Esophagus muscularis mucosa (tissue), 4 donors: ENCODE measurements around the gene IPO4. TPM values are rescaled to one million over a fixed set of nuclear protein-coding genes. Genes with fewer than 3 reads are reported as not detected.

Experiments used
- DNase-seq: peaks from one replicate; pipeline ENCODE4 v3.0.0-alpha.2; 2017; ENCODE audit errors: extremely low spot score
- H3K27ac ChIP-seq, 4 donors: fragments of 200-600 bp; sonication (generic); replicated peaks in 1 of 4; 1 replicate in 3 of 4; 2 replicates in 1 of 4; pipeline ENCODE4 v1.5.1; 2016 to 2019; ENCODE audit warnings: mild to moderate bottlenecking in 1 of 4
- H3K27me3 ChIP-seq, 4 donors: fragments of 200-600 bp; sonication (generic); one replicate each; pipeline versions ENCODE4 v1.5.1 to v1.6.0; 2016 to 2019
- H3K36me3 ChIP-seq, 4 donors: fragments of 200-600 bp; sonication (generic); one replicate each; pipeline ENCODE4 v1.5.1; 2016 to 2019
- H3K4me1 ChIP-seq, 4 donors: fragments of 200-600 bp; sonication (generic); one replicate each; pipeline ENCODE4 v1.5.1; 2016 to 2019
- H3K4me3 ChIP-seq, 4 donors: fragments of 200-600 bp; sonication (generic); 1 replicate in 2 of 4; 2 replicates in 2 of 4; pipeline ENCODE4 v1.5.1; 2016 to 2019; ENCODE audit warnings: mild to moderate bottlenecking in 4 of 4, moderate library complexity in 1 of 4
- H3K9me3 ChIP-seq, 4 donors: fragments of 200-600 bp; sonication (generic); 1 replicate in 3 of 4; 2 replicates in 1 of 4; pipeline ENCODE4 v1.5.1; 2016 to 2019
- EP300 ChIP-seq: sonication (generic); formaldehyde crosslinking; IDR thresholded peaks from one replicate; pipeline ENCODE4 v1.6.1; 2017; ENCODE audit warnings: antibody characterized with exemption
- POLR2A ChIP-seq: fragments of 450-650 bp; IDR thresholded peaks from one replicate; pipeline ENCODE4 v1.6.1; 2017; ENCODE audit warnings: antibody characterized with exemption, moderate library complexity, mild to moderate bottlenecking, low read depth
- POLR2AphosphoS5 ChIP-seq, 2 donors: sonication (generic); formaldehyde crosslinking; IDR thresholded peaks; one replicate each; pipeline ENCODE4 v1.6.1; 2017; ENCODE audit warnings: antibody characterized with exemption in 2 of 2
- WGBS: methylation state at CpG from one replicate; pipeline ENCODE4 v1.1.5; 2018; 5-methylcytosine and 5-hydroxymethylcytosine counted together
- intact Hi-C: fragments of 100-400 bp; cut with DNase I; formaldehyde crosslinking; loops from one replicate; pipeline ENCODE4 v1.15.1; 2023
- total RNA-seq, 4 donors: library from RNA; depleted of rRNA; stranded (reverse); fragments of >200 nt; gene quantifications; one replicate each; pipeline versions ENCODE4 v1.1.0 to v1.2.1, GENCODE V29; 2016
- TF ChIP-seq, protein P1 (sequence below), 3 experiments: fragments of 200-600 bp in 2 of 3; fragments of 450-650 bp in 1 of 3; sonication (generic) in 2 of 3; IDR thresholded peaks; one replicate each; pipeline ENCODE4 v1.5.1; 2017 to 2019; ENCODE audit warnings: antibody characterized with exemption in 3 of 3, mild to moderate bottlenecking in 2 of 3, moderate library complexity in 1 of 3

Gene IPO4
- total RNA-seq, 4 donors from 2014 or later = 12.9 to 41.6 (median 25.2) TPM

- WGBS = under 1% methylated on average over 17 of the region's 75 CpGs
- no peaks in the 10 kb centered on the region for H3K27me3 ChIP-seq
- peaks cover 10 to 25% (median 24%) of the 10 kb centered on the region in 4 donors for H3K36me3 ChIP-seq
- peaks cover 53 to 63% (median 61%) of the 10 kb centered on the region in 4 donors for H3K4me1 ChIP-seq
- peak within 1 kb of the TSS; percentile 75 to 99 (median 94) for H3K4me3 ChIP-seq
- peak; percentile 97 for DNase-seq
- peak within 1 kb of the TSS; percentile 89 to 96 (median 92) for H3K27ac ChIP-seq
- TF ChIP-seq, protein P1, sequence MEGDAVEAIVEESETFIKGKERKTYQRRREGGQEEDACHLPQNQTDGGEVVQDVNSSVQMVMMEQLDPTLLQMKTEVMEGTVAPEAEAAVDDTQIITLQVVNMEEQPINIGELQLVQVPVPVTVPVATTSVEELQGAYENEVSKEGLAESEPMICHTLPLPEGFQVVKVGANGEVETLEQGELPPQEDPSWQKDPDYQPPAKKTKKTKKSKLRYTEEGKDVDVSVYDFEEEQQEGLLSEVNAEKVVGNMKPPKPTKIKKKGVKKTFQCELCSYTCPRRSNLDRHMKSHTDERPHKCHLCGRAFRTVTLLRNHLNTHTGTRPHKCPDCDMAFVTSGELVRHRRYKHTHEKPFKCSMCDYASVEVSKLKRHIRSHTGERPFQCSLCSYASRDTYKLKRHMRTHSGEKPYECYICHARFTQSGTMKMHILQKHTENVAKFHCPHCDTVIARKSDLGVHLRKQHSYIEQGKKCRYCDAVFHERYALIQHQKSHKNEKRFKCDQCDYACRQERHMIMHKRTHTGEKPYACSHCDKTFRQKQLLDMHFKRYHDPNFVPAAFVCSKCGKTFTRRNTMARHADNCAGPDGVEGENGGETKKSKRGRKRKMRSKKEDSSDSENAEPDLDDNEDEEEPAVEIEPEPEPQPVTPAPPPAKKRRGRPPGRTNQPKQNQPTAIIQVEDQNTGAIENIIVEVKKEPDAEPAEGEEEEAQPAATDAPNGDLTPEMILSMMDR (IDR thresholded peaks at IDR 0.05) = peak in 2 of 3 experiments; percentile 2 to 26
- TF ChIP-seq POLR2A (no peak), POLR2AphosphoS5 (IDR thresholded peaks at IDR 0.05) (peak; percentile 78 to 89)
- H3K9me3 ChIP-seq = no peaks in the 10 kb centered on the region
- intact Hi-C loops = loop anchor here (1.0 kb wide), 1 partner anchor 22 kb away; the partner anchor contains the start of genes DCAF11 and NRL
Observed at GRCh38 chr14:24135834-24136683, 52.6 kb downstream of the IPO4 start, which contains the start of gene PSME1. PSME1 (plus strand) TSS chr14:24136194; CDS start chr14:24136263, 69 bp downstream.

- no peaks in the 10 kb centered on the region for H3K9me3 ChIP-seq
- H3K27me3 ChIP-seq = no peaks in the 10 kb centered on the region
- peaks cover 10 to 25% (median 24%) of the 10 kb centered on the region in 4 donors for H3K36me3 ChIP-seq
- H3K27ac ChIP-seq = peak overlapping the region; percentile 89 to 96 (median 92)
- TF ChIP-seq, protein P1 (IDR thresholded peaks at IDR 0.05) = no peak
- TF ChIP-seq EP300 (no peak), POLR2AphosphoS5 (IDR thresholded peaks at IDR 0.05) (no peak), POLR2A (no peak)
- WGBS = 7% methylated on average over 9 of the region's 9 CpGs
- intact Hi-C loops = no loop called here
- DNase-seq = no peak
- H3K4me1 ChIP-seq = peaks cover 55 to 63% (median 57%) of the 10 kb centered on the region in 4 donors
- peak overlapping the region; percentile 75 to 99 (median 94) for H3K4me3 ChIP-seq
Observed at GRCh38 chr14:24135584-24135833, 53.1 kb downstream of the IPO4 start.

DNA sequence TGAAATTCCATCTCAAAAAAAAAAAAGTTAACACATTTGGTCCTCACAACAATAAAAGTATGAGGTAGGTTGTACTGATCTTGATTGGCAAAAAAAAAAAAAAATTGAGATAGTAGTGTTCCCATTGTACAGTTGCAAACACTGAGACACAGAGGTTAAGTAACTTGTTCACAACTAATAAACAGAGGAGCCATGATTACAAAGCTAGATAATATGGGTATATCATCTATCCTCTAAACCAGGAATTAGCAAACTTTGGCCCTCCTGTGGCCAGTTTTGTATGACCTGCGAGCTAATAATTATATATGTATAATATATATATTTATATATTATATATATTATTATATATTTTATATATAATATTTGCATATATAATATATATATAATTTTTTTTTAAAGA is 54.9 kb downstream of the IPO4 start:
- DNase-seq = no peak
- intact Hi-C loops = no loop called here
- H3K27me3 ChIP-seq = no peaks in the 10 kb centered on the region
- peaks cover 39 to 48% (median 41%) of the 10 kb centered on the region in 4 donors for H3K4me1 ChIP-seq
- H3K4me3 ChIP-seq = no peak overlapping the region
- H3K27ac ChIP-seq = no peak overlapping the region
- peaks cover 6 to 16% (median 15%) of the 10 kb centered on the region in 4 donors for H3K36me3 ChIP-seq
- H3K9me3 ChIP-seq = no peaks in the 10 kb centered on the region
- TF ChIP-seq POLR2AphosphoS5 (IDR thresholded peaks at IDR 0.05) (no peak), EP300 (no peak), POLR2A (no peak)
- TF ChIP-seq, protein P1 (IDR thresholded peaks at IDR 0.05) = no peak
- 96% methylated on average over 1 of the region's 1 CpG for WGBS

- peaks cover 0 to 8% (median 8%) of the 10 kb centered on the region in 4 donors for H3K36me3 ChIP-seq
- peaks cover 32 to 45% (median 38%) of the 10 kb centered on the region in 4 donors for H3K4me1 ChIP-seq
- 89% methylated on average over 2 of the region's 2 CpGs for WGBS
- intact Hi-C loops = no loop called here
- H3K4me3 ChIP-seq = no peak overlapping the region
- no peaks in the 10 kb centered on the region for H3K9me3 ChIP-seq
- H3K27me3 ChIP-seq = no peaks in the 10 kb centered on the region
- no peak overlapping the region for H3K27ac ChIP-seq
- DNase-seq = no peak
- TF ChIP-seq POLR2A (no peak), POLR2AphosphoS5 (IDR thresholded peaks at IDR 0.05) (no peak), EP300 (no peak)
- TF ChIP-seq, protein P1 (IDR thresholded peaks at IDR 0.05) = no peak
Observed at GRCh38 chr14:24132976-24133375, 55.6 kb downstream of the IPO4 start.
